Testis (tissue), 2 donors: ENCODE measurements around the gene NCOR2.

Experiments used
- CTCF ChIP-seq, 3 experiments: fragments of 450-650 bp in 2 of 3; fragments of 200-600 bp in 1 of 3; sonication (generic) in 1 of 3; IDR thresholded peaks; one replicate each; pipeline ENCODE4 v1.5.1; 2016 to 2019; ENCODE audit warnings: antibody characterized with exemption in 3 of 3, mild to moderate bottlenecking in 2 of 3, moderate library complexity in 1 of 3
- POLR2A ChIP-seq: fragments of 450-650 bp; IDR thresholded peaks from one replicate; pipeline ENCODE4 v1.6.1; 2017; ENCODE audit warnings: antibody characterized with exemption, mild to moderate bottlenecking, moderate library complexity

- TF ChIP-seq CTCF (IDR thresholded peaks at IDR 0.05) (no peak), POLR2A (no peak)
Observed at GRCh38 chr12:124578445-124578844, 11.0 kb upstream of the NCOR2 start.
